ENCODE measurements around the gene KIFAP3.
"Not testable (repeated sequence)": the region's sequence is repeated elsewhere in the genome, so short reads cannot be mapped to it uniquely, and the experiment has no call there.

Gene KIFAP3

GRCh38 chr1:170032531-170033280 lies 41.8 kb downstream of the KIFAP3 start:
- H3K4me1 Mint-ChIP-seq (ENCODE audit: low read depth): peaks cover 6% of the 10 kb centered on the region
- DNase-seq (ENCODE audit: low spot score): no peak

GRCh38 chr1:170030212-170030611 lies 44.3 kb downstream of the KIFAP3 start:
- peaks cover 13% of the 10 kb centered on the region for H3K9me3 Mint-ChIP-seq
- peaks cover 7% of the 10 kb centered on the region for H3K36me3 Mint-ChIP-seq (ENCODE audit: low read depth)

More at GRCh38 chr1:170032531-170033280, 41.8 kb downstream of the KIFAP3 start:
- H3K9me3 Mint-ChIP-seq: peaks cover 2% of the 10 kb centered on the region
- H3K27ac Mint-ChIP-seq: no peak overlapping the region
- no peaks in the 10 kb centered on the region for H3K27me3 Mint-ChIP-seq (ENCODE audit: low read depth)
- peaks cover 6% of the 10 kb centered on the region for H3K36me3 Mint-ChIP-seq (ENCODE audit: low read depth)
- H3K4me3 Mint-ChIP-seq: no peak overlapping the region

GRCh38 chr1:170027760-170028159 lies 46.7 kb downstream of the KIFAP3 start:
- H3K27ac Mint-ChIP-seq: no peak overlapping the region
- H3K4me1 Mint-ChIP-seq (ENCODE audit: low read depth): peaks cover 6% of the 10 kb centered on the region
- H3K4me3 Mint-ChIP-seq: no peak overlapping the region
- no peaks in the 10 kb centered on the region for H3K27me3 Mint-ChIP-seq (ENCODE audit: low read depth)
- peaks cover 13% of the 10 kb centered on the region for H3K9me3 Mint-ChIP-seq
- DNase-seq (ENCODE audit: low spot score): no peak
- peaks cover 10% of the 10 kb centered on the region for H3K36me3 Mint-ChIP-seq (ENCODE audit: low read depth)

More at GRCh38 chr1:170030212-170030611, 44.3 kb downstream of the KIFAP3 start:
- Mint-ChIP-seq H3K27me3 (ENCODE audit: low read depth) (no peaks in the 10 kb centered on the region), H3K4me1 (ENCODE audit: low read depth) (peaks cover 6% of the 10 kb centered on the region), H3K27ac (no peak overlapping the region), H3K4me3 (no peak overlapping the region)
- DNase-seq (ENCODE audit: low spot score): no peak

GRCh38 chr1:170020859-170021258 lies 53.6 kb downstream of the KIFAP3 start:
- Mint-ChIP-seq H3K4me1 (ENCODE audit: low read depth) (no peaks in the 10 kb centered on the region), H3K9me3 (peaks cover 5% of the 10 kb centered on the region), H3K36me3 (ENCODE audit: low read depth) (peaks cover 12% of the 10 kb centered on the region), H3K27me3 (ENCODE audit: low read depth) (no peaks in the 10 kb centered on the region), H3K27ac (no peak overlapping the region), H3K4me3 (no peak overlapping the region)
- DNase-seq (ENCODE audit: low spot score): no peak

GRCh38 chr1:170017478-170017877 lies 57.0 kb downstream of the KIFAP3 start:
- Mint-ChIP-seq H3K4me3 (no peak overlapping the region), H3K4me1 (ENCODE audit: low read depth) (no peaks in the 10 kb centered on the region), H3K27me3 (ENCODE audit: low read depth) (no peaks in the 10 kb centered on the region), H3K36me3 (ENCODE audit: low read depth) (peaks cover 9% of the 10 kb centered on the region), H3K27ac (no peak overlapping the region), H3K9me3 (peaks cover 5% of the 10 kb centered on the region)
- no peak for DNase-seq (ENCODE audit: low spot score)

- H3K4me3 Mint-ChIP-seq: no peak overlapping the region
- no peaks in the 10 kb centered on the region for H3K9me3 Mint-ChIP-seq
- H3K27me3 Mint-ChIP-seq (ENCODE audit: low read depth): no peaks in the 10 kb centered on the region
- no peak overlapping the region for H3K27ac Mint-ChIP-seq
- H3K36me3 Mint-ChIP-seq (ENCODE audit: low read depth): peaks cover 4% of the 10 kb centered on the region
- no peak for DNase-seq (ENCODE audit: low spot score)
- H3K4me1 Mint-ChIP-seq (ENCODE audit: low read depth): no peaks in the 10 kb centered on the region
These were observed 61.6 kb downstream of the KIFAP3 start for GRCh38 chr1:170012920-170013319.

- Mint-ChIP-seq H3K9me3 (no peaks in the 10 kb centered on the region), H3K4me1 (ENCODE audit: low read depth) (no peaks in the 10 kb centered on the region), H3K27me3 (ENCODE audit: low read depth) (no peaks in the 10 kb centered on the region), H3K36me3 (ENCODE audit: low read depth) (peaks cover 2% of the 10 kb centered on the region), H3K27ac (no peak overlapping the region), H3K4me3 (no peak overlapping the region)
- no peak for DNase-seq (ENCODE audit: low spot score)
These were observed 64.1 kb downstream of the KIFAP3 start for GRCh38 chr1:170010443-170010842.

- Mint-ChIP-seq H3K9me3 (no peaks in the 10 kb centered on the region), H3K27me3 (ENCODE audit: low read depth) (no peaks in the 10 kb centered on the region), H3K36me3 (ENCODE audit: low read depth) (peaks cover 2% of the 10 kb centered on the region), H3K4me1 (ENCODE audit: low read depth) (no peaks in the 10 kb centered on the region), H3K4me3 (no peak overlapping the region), H3K27ac (no peak overlapping the region)
- no peak for DNase-seq (ENCODE audit: low spot score)
These were observed 64.9 kb downstream of the KIFAP3 start for GRCh38 chr1:170009551-170009950.

- H3K27me3 Mint-ChIP-seq (ENCODE audit: low read depth); H3K36me3 Mint-ChIP-seq (ENCODE audit: low read depth); DNase-seq (ENCODE audit: low spot score); H3K4me3 Mint-ChIP-seq; H3K9me3 Mint-ChIP-seq; H3K27ac Mint-ChIP-seq; H3K4me1 Mint-ChIP-seq (ENCODE audit: low read depth): not testable (repeated sequence)
These were observed 65.8 kb downstream of the KIFAP3 start for GRCh38 chr1:170008745-170009144.

GRCh38 chr1:170003270-170003835 lies 71.1 kb downstream of the KIFAP3 start:
- not testable (repeated sequence) for H3K4me1 Mint-ChIP-seq (ENCODE audit: low read depth); H3K4me3 Mint-ChIP-seq; H3K27ac Mint-ChIP-seq; H3K9me3 Mint-ChIP-seq; H3K36me3 Mint-ChIP-seq (ENCODE audit: low read depth); DNase-seq (ENCODE audit: low spot score); H3K27me3 Mint-ChIP-seq (ENCODE audit: low read depth)

GRCh38 chr1:170001266-170001665 lies 73.2 kb downstream of the KIFAP3 start:
- H3K36me3 Mint-ChIP-seq (ENCODE audit: low read depth): peaks cover 2% of the 10 kb centered on the region
- no peak for DNase-seq (ENCODE audit: low spot score)
- no peak overlapping the region for H3K27ac Mint-ChIP-seq
- no peaks in the 10 kb centered on the region for H3K27me3 Mint-ChIP-seq (ENCODE audit: low read depth)
- no peak overlapping the region for H3K4me3 Mint-ChIP-seq
- no peaks in the 10 kb centered on the region for H3K9me3 Mint-ChIP-seq
- no peaks in the 10 kb centered on the region for H3K4me1 Mint-ChIP-seq (ENCODE audit: low read depth)

GRCh38 chr1:169999761-170000160 lies 74.7 kb downstream of the KIFAP3 start:
- Mint-ChIP-seq H3K4me3 (no peak overlapping the region), H3K27ac (no peak overlapping the region), H3K9me3 (no peaks in the 10 kb centered on the region), H3K27me3 (ENCODE audit: low read depth) (no peaks in the 10 kb centered on the region), H3K36me3 (ENCODE audit: low read depth) (no peaks in the 10 kb centered on the region), H3K4me1 (ENCODE audit: low read depth) (no peaks in the 10 kb centered on the region)
- DNase-seq (ENCODE audit: low spot score): no peak

- DNase-seq (ENCODE audit: low spot score): no peak
- Mint-ChIP-seq H3K9me3 (no peaks in the 10 kb centered on the region), H3K4me1 (ENCODE audit: low read depth) (no peaks in the 10 kb centered on the region), H3K27me3 (ENCODE audit: low read depth) (no peaks in the 10 kb centered on the region), H3K27ac (no peak overlapping the region), H3K4me3 (no peak overlapping the region), H3K36me3 (ENCODE audit: low read depth) (no peaks in the 10 kb centered on the region)
These were observed 75.2 kb downstream of the KIFAP3 start for GRCh38 chr1:169999331-169999741.

- DNase-seq (ENCODE audit: low spot score): no peak
- H3K4me3 Mint-ChIP-seq: no peak overlapping the region
- H3K27me3 Mint-ChIP-seq (ENCODE audit: low read depth): no peaks in the 10 kb centered on the region
- H3K4me1 Mint-ChIP-seq (ENCODE audit: low read depth): no peaks in the 10 kb centered on the region
- no peaks in the 10 kb centered on the region for H3K9me3 Mint-ChIP-seq
- H3K36me3 Mint-ChIP-seq (ENCODE audit: low read depth): no peaks in the 10 kb centered on the region
- H3K27ac Mint-ChIP-seq: no peak overlapping the region
These were observed 78.5 kb downstream of the KIFAP3 start for GRCh38 chr1:169995993-169996392.

- Mint-ChIP-seq H3K9me3 (no peaks in the 10 kb centered on the region), H3K27me3 (ENCODE audit: low read depth) (no peaks in the 10 kb centered on the region), H3K4me3 (no peak overlapping the region), H3K4me1 (ENCODE audit: low read depth) (no peaks in the 10 kb centered on the region), H3K27ac (no peak overlapping the region), H3K36me3 (ENCODE audit: low read depth) (no peaks in the 10 kb centered on the region)
- DNase-seq (ENCODE audit: low spot score): no peak
These were observed 85.2 kb downstream of the KIFAP3 start for GRCh38 chr1:169989246-169989645.
